ENCODE results near the gene HSPA8.

The HSPA8 gene

GRCh38 chr11:123046473-123047259 is 15.3 kb downstream of the HSPA8 start:
- no peak for DNase-seq

- DNase-seq: no peak
These were observed 16.8 kb downstream of the HSPA8 start for GRCh38 chr11:123045101-123045500.

- DNase-seq: no peak
These were observed 20.8 kb downstream of the HSPA8 start for GRCh38 chr11:123041185-123041584.

- no peak for DNase-seq
These were observed 21.9 kb downstream of the HSPA8 start for GRCh38 chr11:123040111-123040432.

GRCh38 chr11:123035831-123036230 is 26.1 kb downstream of the HSPA8 start:
- no peak for DNase-seq

GRCh38 chr11:123034597-123034996 is 27.3 kb downstream of the HSPA8 start:
- DNase-seq: no peak

GRCh38 chr11:123033895-123034294 is 28.0 kb downstream of the HSPA8 start:
- no peak for DNase-seq

GRCh38 chr11:123030517-123030916 is 31.4 kb downstream of the HSPA8 start:
- no peak for DNase-seq

GRCh38 chr11:123020968-123021367 is 41.0 kb downstream of the HSPA8 start:
- peak; percentile 60 for DNase-seq

- DNase-seq: no peak
These were observed 43.2 kb downstream of the HSPA8 start for GRCh38 chr11:123018702-123019101.

GRCh38 chr11:123011510-123011909 is 50.4 kb downstream of the HSPA8 start:
- no peak for DNase-seq

Measured in COR-L47 (cell line).